Inferior parietal cortex (tissue), 1 donor: ENCODE results near the gene SLC7A5.
"Not testable (repeated sequence)": the region's sequence is repeated elsewhere in the genome, so short reads cannot be mapped to it uniquely, and the experiment has no call there.

Source experiments
- DNase-seq: peaks from one replicate; pipeline ENCODE4 v3.0.0-alpha.2; 2016; ENCODE audit errors: extremely low spot score

SLC7A5 gene

GRCh38 chr16:87794485-87795078 lies 74.7 kb downstream of the SLC7A5 start:
- no peak for DNase-seq

GRCh38 chr16:87792205-87792565 lies 77.1 kb downstream of the SLC7A5 start:
- no peak for DNase-seq

GRCh38 chr16:87791295-87792204 lies 77.8 kb downstream of the SLC7A5 start:
- peak; percentile 53 for DNase-seq

- no peak for DNase-seq
These were observed 78.8 kb downstream of the SLC7A5 start for GRCh38 chr16:87790292-87791100.

- no peak for DNase-seq
These were observed 79.6 kb downstream of the SLC7A5 start for GRCh38 chr16:87789437-87790291.

- DNase-seq, result not testable (repeated sequence)
These were observed 80.4 kb downstream of the SLC7A5 start for GRCh38 chr16:87788730-87789436.

- not testable (repeated sequence) for DNase-seq
These were observed 81.7 kb downstream of the SLC7A5 start for GRCh38 chr16:87787451-87788091.

- DNase-seq, result no peak
These were observed 84.5 kb downstream of the SLC7A5 start for GRCh38 chr16:87784812-87785211.

GRCh38 chr16:87782033-87782432 lies 87.3 kb downstream of the SLC7A5 start:
- DNase-seq, result no peak

- DNase-seq, result peak; percentile 8
These were observed 88.8 kb downstream of the SLC7A5 start for GRCh38 chr16:87780385-87780989.
